H1 (cell line): Measurements from ENCODE around the gene ABL2. TPM values are rescaled to one million over a fixed set of nuclear protein-coding genes. Genes with fewer than 3 reads are reported as not detected.
"Not testable (repeated sequence)": the region's sequence is repeated elsewhere in the genome, so short reads cannot be mapped to it uniquely, and the experiment has no call there.

Experiments used
- CTCF ChIA-PET: fragments of 300-600 bp; sonication (Branson Sonifier 250); formaldehyde crosslinking; loops from one replicate; lab custom pipeline; 2021; ENCODE audit not compliant: partially characterized antibody; lab: Charles Lee
- POLR2A ChIA-PET: fragments of 300-600 bp; sonication (Branson Sonifier 250); formaldehyde crosslinking; loops from one replicate; lab custom pipeline; 2021; ENCODE audit warnings: inconsistent platforms; ENCODE audit not compliant: partially characterized antibody; lab: Charles Lee
- DNase-seq, 2 experiments: peaks; one replicate each; pipeline versions ENCODE4 v3.0.0 to v3.0.0-alpha.2; 2010 to 2022; ENCODE audit warnings: low spot score in 2 of 2, low read depth in 1 of 2, mixed read lengths in 1 of 2
- FAIRE-seq: peaks from 2 replicates; lab custom pipeline; 2011; peaks lifted over from hg19 to GRCh38; lab: Jason Lieb, UNC
- H2AFZ ChIP-seq: 2 replicates; pipeline ENCODE4 v1.8.1; 2012; ENCODE audit warnings: low read length, inconsistent platforms
- H2AK5ac ChIP-seq: 2 replicates; pipeline ENCODE4 v1.6.1; 2013; ENCODE audit warnings: low read depth, low read length
- H2BK120ac ChIP-seq: replicated peaks from 2 replicates; pipeline ENCODE3; 2013; ENCODE audit warnings: low read depth, low read length, inconsistent platforms
- H2BK12ac ChIP-seq: 2 replicates; pipeline ENCODE4 v1.6.1; 2013; ENCODE audit warnings: low read depth, low read length
- H2BK15ac ChIP-seq: 2 replicates; pipeline ENCODE4 v1.6.1; 2013; ENCODE audit warnings: low read length
- H2BK20ac ChIP-seq: 2 replicates; pipeline ENCODE4 v1.6.1; 2013; ENCODE audit warnings: low read length
- H2BK5ac ChIP-seq: 2 replicates; pipeline ENCODE4 v1.6.1; 2013; ENCODE audit warnings: low read depth, low read length
- H3K14ac ChIP-seq: 2 replicates; pipeline ENCODE4 v1.6.1; 2013; ENCODE audit warnings: inconsistent platforms; ENCODE audit not compliant: insufficient read length
- H3K18ac ChIP-seq: 2 replicates; pipeline ENCODE4 v1.6.1; 2013; ENCODE audit warnings: low read length; ENCODE audit errors: extremely low read depth
- H3K23ac ChIP-seq: 2 replicates; pipeline ENCODE4 v1.6.1; 2013; ENCODE audit warnings: inconsistent platforms; ENCODE audit not compliant: insufficient read length
- H3K23me2 ChIP-seq: 2 replicates; pipeline ENCODE4 v1.6.1; 2013; ENCODE audit warnings: low read depth, low read length
- H3K27ac ChIP-seq: 2 replicates; pipeline ENCODE4 v1.6.1; 2011; ENCODE audit warnings: low read depth, low read length, inconsistent platforms
- H3K27me3 ChIP-seq, 4 experiments: replicated peaks in 1 of 4; 1 replicate in 1 of 4; 2 replicates in 3 of 4; pipeline versions ENCODE4 v1.6.1 to v1.8.1; 2011 to 2013; ENCODE audit warnings: low read length in 3 of 4, mild to moderate bottlenecking in 3 of 4, inconsistent platforms in 2 of 4, mixed read lengths in 2 of 4, moderate library complexity in 1 of 4; ENCODE audit not compliant: control insufficient read depth in 3 of 4, insufficient read depth in 3 of 4; ENCODE audit errors: extremely low read depth in 1 of 4
- H3K36me3 ChIP-seq, 4 experiments: 2 replicates each; pipeline versions ENCODE4 v1.6.1 to v1.8.1; 2011 to 2013; ENCODE audit warnings: mild to moderate bottlenecking in 4 of 4, low read length in 3 of 4, moderate library complexity in 2 of 4, control low read depth in 1 of 4, inconsistent platforms in 1 of 4; ENCODE audit not compliant: insufficient read depth in 4 of 4, control insufficient read depth in 2 of 4
- H3K4ac ChIP-seq: replicated peaks from 2 replicates; pipeline ENCODE3; 2013; ENCODE audit warnings: low read length, low read depth, mixed read lengths, inconsistent platforms; ENCODE audit not compliant: insufficient read length
- H3K4me1 ChIP-seq, 4 experiments: replicated peaks in 1 of 4; 1 replicate in 1 of 4; 2 replicates in 3 of 4; pipeline versions ENCODE4 v1.6.1 to v1.8.1; 2011 to 2013; ENCODE audit warnings: low read length in 3 of 4, inconsistent platforms in 2 of 4, mixed read lengths in 1 of 4; ENCODE audit not compliant: insufficient read depth in 4 of 4, control insufficient read depth in 3 of 4
- H3K4me2 ChIP-seq, 2 experiments: 2 replicates each; pipeline versions ENCODE4 v1.6.1 to v1.8.1; 2011 to 2013; ENCODE audit warnings: low read depth in 2 of 2, low read length in 2 of 2, control low read depth in 1 of 2, inconsistent platforms in 1 of 2, mild to moderate bottlenecking in 1 of 2; ENCODE audit not compliant: insufficient read depth in 1 of 2
- H3K4me3 ChIP-seq, 4 experiments: fragments of 200-600, 300-600 bp in 1 of 4; sonication (generic), shearing (Covaris generic), sonication (Bioruptor Twin) in 1 of 4; 2 replicates each; pipeline versions ENCODE4 v1.5.1 to v1.8.1; 2011 to 2016; ENCODE audit warnings: low read length in 4 of 4, low read depth in 3 of 4, control low read depth in 2 of 4, inconsistent platforms in 2 of 4, mild to moderate bottlenecking in 2 of 4, mixed read lengths in 1 of 4, moderate library complexity in 1 of 4; ENCODE audit not compliant: insufficient read depth in 2 of 4; ENCODE audit errors: extremely low read depth in 1 of 4
- H3K56ac ChIP-seq: replicated peaks from 2 replicates; pipeline ENCODE3; 2013; ENCODE audit warnings: low read depth, mild to moderate bottlenecking, mixed read lengths, low read length, inconsistent platforms; ENCODE audit not compliant: insufficient read length
- H3K79me1 ChIP-seq: 2 replicates; pipeline ENCODE4 v1.6.1; 2013; ENCODE audit warnings: low read depth, low read length, control low read depth
- H3K79me2 ChIP-seq, 2 experiments: 2 replicates each; pipeline versions ENCODE4 v1.6.1 to v1.8.1; 2012 to 2013; ENCODE audit warnings: low read length in 2 of 2, mild to moderate bottlenecking in 2 of 2, inconsistent platforms in 1 of 2; ENCODE audit not compliant: insufficient read depth in 2 of 2, control insufficient read depth in 1 of 2
- H3K9ac ChIP-seq, 4 experiments: replicated peaks in 1 of 4; 1 replicate in 1 of 4; 2 replicates in 3 of 4; pipeline versions ENCODE4 v1.6.1 to v1.8.1; 2011 to 2013; ENCODE audit warnings: low read depth in 3 of 4, low read length in 3 of 4, control low read depth in 2 of 4, mild to moderate bottlenecking in 2 of 4, moderate library complexity in 2 of 4, inconsistent platforms in 1 of 4; ENCODE audit errors: extremely low read depth in 1 of 4
- H3K9me3 ChIP-seq, 2 experiments: 2 replicates each; pipeline versions ENCODE4 v1.6.1 to v1.8.1; 2012 to 2013; ENCODE audit warnings: mild to moderate bottlenecking in 2 of 2, moderate library complexity in 2 of 2, control low read depth in 1 of 2, inconsistent platforms in 1 of 2, low read depth in 1 of 2, low read length in 1 of 2, mixed read lengths in 1 of 2; ENCODE audit not compliant: insufficient read depth in 2 of 2
- H4K20me1 ChIP-seq, 2 experiments: replicated peaks in 1 of 2; 2 replicates each; pipeline versions ENCODE3 to v1.8.1; 2011 to 2013; ENCODE audit warnings: inconsistent platforms in 2 of 2, low read length in 2 of 2, mild to moderate bottlenecking in 1 of 2; ENCODE audit not compliant: insufficient read depth in 2 of 2, control insufficient read depth in 1 of 2
- H4K5ac ChIP-seq: 2 replicates; pipeline ENCODE4 v1.6.1; 2013; ENCODE audit warnings: low read length, low read depth, mixed read lengths, inconsistent platforms; ENCODE audit not compliant: insufficient read length
- H4K8ac ChIP-seq: 2 replicates; pipeline ENCODE4 v1.8.0; 2013; ENCODE audit warnings: mild to moderate bottlenecking, moderate library complexity, low read length, inconsistent platforms; ENCODE audit not compliant: insufficient read depth; ENCODE audit errors: extremely low read depth
- H4K91ac ChIP-seq: replicated peaks from 2 replicates; pipeline ENCODE3; 2013; ENCODE audit warnings: low read length, mixed read lengths, inconsistent platforms; ENCODE audit not compliant: insufficient read length
- CHD1 ChIP-seq: IDR thresholded peaks from 2 replicates; pipeline ENCODE4 v1.6.1; 2012; ENCODE audit warnings: low read depth, low read length, improper control_type of control experiment
- JUN ChIP-seq: IDR thresholded peaks from 2 replicates; pipeline ENCODE4 v1.6.1; 2011; ENCODE audit warnings: low read depth, mild to moderate bottlenecking, improper control_type of control experiment, low read length
- KDM4A ChIP-seq: IDR thresholded peaks from one replicate; pipeline ENCODE4 v1.7.1; 2012; ENCODE audit warnings: low read depth, mild to moderate bottlenecking, moderate library complexity, low read length, inconsistent platforms; ENCODE audit not compliant: severe bottlenecking
- POLR2A ChIP-seq, 2 experiments: IDR thresholded peaks; 1 replicate in 1 of 2; 2 replicates in 1 of 2; pipeline ENCODE4 v1.6.1; 2011; ENCODE audit warnings: low read depth in 2 of 2, low read length in 2 of 2, mild to moderate bottlenecking in 2 of 2; ENCODE audit errors: control extremely low read depth in 1 of 2
- SIN3A ChIP-seq, 2 experiments: IDR thresholded peaks in 1 of 2; conservative IDR thresholded peaks in 1 of 2; 2 replicates each; pipeline ENCODE4 v1.6.1; 2011 to 2012; ENCODE audit warnings: low read length in 2 of 2, improper control_type of control experiment in 1 of 2, low read depth in 1 of 2, mild to moderate bottlenecking in 1 of 2
- SP1 ChIP-seq: IDR thresholded peaks from 2 replicates; pipeline ENCODE4 v1.6.1; 2011; ENCODE audit warnings: low read depth, low read length
- TAF7 ChIP-seq: optimal IDR thresholded peaks from 2 replicates; pipeline ENCODE3; 2011; ENCODE audit warnings: low read depth, mild to moderate bottlenecking, inconsistent platforms, low read length, moderate library complexity, borderline replicate concordance
- TBP ChIP-seq: IDR thresholded peaks from 2 replicates; pipeline ENCODE4 v1.6.1; 2011; ENCODE audit warnings: low read depth, low read length, improper control_type of control experiment
- WGBS, 2 experiments: shearing (Covaris generic) in 1 of 2; methylation state at CpG; one replicate each; pipeline versions ENCODE4 v1.1.6 to v1.1.7; 2013 to 2015; ENCODE audit warnings: low lambda C conversion rate in 2 of 2, mixed read lengths in 2 of 2, inconsistent platforms in 1 of 2, low coverage in 1 of 2, missing lambda C conversion rate in 1 of 2; ENCODE audit not compliant: insufficient replicate concordance in 2 of 2, insufficient coverage in 1 of 2, insufficient read length in 1 of 2; ENCODE audit errors: extremely low coverage in 1 of 2, missing lambda C conversion rate in 1 of 2; 5-methylcytosine and 5-hydroxymethylcytosine counted together
- polyA plus RNA-seq, 7 experiments: library from polyadenylated mRNA; depleted of rRNA in 3 of 7; stranded (reverse) in 5 of 7; unstranded in 2 of 7; fragments of >200 nt in 5 of 7; fragments of 200-250 nt in 2 of 7; gene quantifications; 1 replicate in 5 of 7; 2 replicates in 1 of 7; 4 replicates in 1 of 7; pipeline versions ENCODE4 v1.2.1 to v1.2.3, GENCODE V29; 2011 to 2013; ENCODE audit warnings: missing spikeins in 2 of 7, mixed read lengths in 2 of 7
- total RNA-seq: library from RNA; stranded (reverse); fragmentation: NEBNext Ultra II Directional; extraction: Animal tissue kit (Norgen Biotek cat#: 25700); gene quantifications from 2 replicates; pipeline ENCODE4 v1.2.1, GENCODE V29; 2021

ABL2 gene
- total and polyA plus RNA-seq, 2 of the 8 experiments (the other 6 are each of a cell fraction or from before 2014, with no cell fraction given): 4.5 to 19.1 TPM

GRCh38 chr1:179197690-179198297 is 31.7 kb downstream of the ABL2 start (continued):
- no peak for TF ChIP-seq JUN
- no peak for TF ChIP-seq KDM4A
- no peak for TF ChIP-seq SP1
- no peak for TF ChIP-seq TBP
- no peak for TF ChIP-seq SIN3A (conservative IDR thresholded peaks at IDR 0.05 in 1 of 2, IDR thresholded peaks at IDR 0.05 in 1 of 2; ENCODE audit: low read depth in 1 of 2, low read length in 2 of 2)
- TF ChIP-seq POLR2A (IDR thresholded peaks at IDR 0.05; ENCODE audit: control extremely low read depth in 1 of 2, low read depth in 2 of 2, low read length in 2 of 2): no peak
- no peak for TF ChIP-seq CHD1
- no peak for TF ChIP-seq TAF7

GRCh38 chr1:179195857-179196256 is 33.6 kb downstream of the ABL2 start:
- H3K4me2 ChIP-seq, H4K8ac ChIP-seq, H3K4ac ChIP-seq, H2BK5ac ChIP-seq, H3K14ac ChIP-seq, H3K27me3 ChIP-seq, H3K27ac ChIP-seq, H2AK5ac ChIP-seq, H3K79me1 ChIP-seq, H2BK120ac ChIP-seq, H3K18ac ChIP-seq, H4K20me1 ChIP-seq, H3K56ac ChIP-seq, H2BK15ac ChIP-seq, H3K23ac ChIP-seq, H4K5ac ChIP-seq, H2BK12ac ChIP-seq, H3K4me1 ChIP-seq, H3K9me3 ChIP-seq, H3K4me3 ChIP-seq, H3K36me3 ChIP-seq, FAIRE-seq, H2BK20ac ChIP-seq, H2AFZ ChIP-seq, DNase-seq, H3K9ac ChIP-seq, H4K91ac ChIP-seq, POLR2A ChIA-PET, H3K23me2 ChIP-seq: not testable (repeated sequence)
- peaks cover 0 to 37% of the 10 kb centered on the region in 2 experiments; a peak in 2 of 4 replicates for H3K79me2 ChIP-seq
- CTCF ChIA-PET: interaction anchor here (1.8 to 2.2 kb wide), 2 partner anchors 15 to 69 kb away, joined by 6 to 7 read pairs; no protein-coding TSS in a partner anchor
- 92% methylated on average over 5 of the region's 5 CpGs; no CpG with 5 or more reads in 1 of the 2 experiments for WGBS, 2 experiments
